NCI-H146 (cell line): ENCODE measurements around the gene LHFPL3.

Experiments
- DNase-seq: peaks from one replicate; lab custom pipeline; 2025; lab: John Stamatoyannopoulos, UW

LHFPL3 gene

DNA sequence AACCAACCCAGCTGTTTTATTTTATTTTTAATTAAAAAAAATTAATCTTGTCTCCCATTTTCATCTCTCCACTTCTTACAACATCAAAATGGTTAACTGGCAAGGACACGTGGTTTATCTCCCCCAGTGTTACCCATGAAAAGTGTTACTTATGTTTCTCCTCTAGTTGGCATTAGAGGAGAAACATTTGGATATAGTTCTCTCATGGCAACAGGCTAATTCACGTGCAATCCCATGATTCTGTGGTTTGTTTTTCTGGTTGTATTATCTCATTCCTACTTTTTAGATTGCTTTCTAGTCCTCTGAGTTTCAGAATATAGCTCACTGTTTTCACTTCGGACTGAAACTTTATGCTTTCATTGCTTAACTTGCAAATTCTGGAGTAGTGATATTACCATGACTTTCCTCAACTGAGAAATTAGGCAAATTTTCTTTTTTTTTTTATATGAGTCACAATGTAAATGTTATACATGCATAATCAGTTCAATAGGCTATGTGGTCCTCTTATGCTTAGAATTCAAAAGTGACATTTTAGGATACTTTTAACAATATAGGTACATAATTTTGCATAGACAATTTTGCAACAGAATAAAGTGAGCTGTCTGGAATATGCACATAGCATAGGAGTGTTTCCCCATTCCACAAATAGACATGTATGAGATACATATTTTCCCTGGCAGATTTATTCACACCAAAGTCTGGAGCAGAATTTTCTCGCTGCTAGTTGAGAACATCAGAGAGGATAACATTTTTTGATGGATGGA lies 43.0 kb downstream of the LHFPL3 start:
- DNase-seq, result no peak

DNA sequence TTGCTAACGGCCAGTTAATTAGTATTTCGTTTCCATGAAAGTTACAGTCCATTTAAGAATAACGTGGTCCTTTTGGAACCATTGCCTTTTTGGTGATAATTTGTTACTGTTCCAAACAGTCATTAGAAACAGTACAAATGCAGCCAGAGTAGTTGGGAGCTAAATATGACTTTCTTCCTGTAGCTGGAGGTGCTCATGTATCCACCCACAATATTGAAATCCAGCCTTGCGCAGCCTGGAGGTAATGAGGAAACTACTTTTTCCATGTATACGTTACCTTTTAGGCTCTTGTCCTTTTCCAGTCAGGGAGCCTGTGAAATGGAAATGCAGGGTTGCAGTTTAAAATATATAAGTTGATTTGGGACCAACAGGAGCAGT lies 43.6 kb downstream of the LHFPL3 start:
- no peak for DNase-seq

DNA sequence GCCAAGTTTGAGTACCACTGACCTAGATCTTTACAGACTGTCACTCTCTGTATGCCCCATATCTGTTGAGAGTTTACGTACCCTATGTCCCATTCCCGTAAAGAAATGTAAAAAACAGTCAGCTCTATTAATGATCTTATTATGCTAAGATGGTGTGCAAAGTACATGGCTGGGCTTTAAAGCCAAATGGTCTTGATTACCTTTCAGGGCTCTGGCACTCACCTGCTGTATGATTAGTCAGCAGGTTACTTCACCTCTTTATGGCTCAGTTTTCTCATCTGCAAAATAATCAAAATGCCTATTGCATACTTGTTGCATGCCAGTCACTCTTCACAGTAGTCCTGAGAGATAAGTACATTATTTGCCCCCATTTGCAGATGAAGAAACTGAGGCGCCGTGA lies 54.2 kb downstream of the LHFPL3 start:
- no peak for DNase-seq

DNA sequence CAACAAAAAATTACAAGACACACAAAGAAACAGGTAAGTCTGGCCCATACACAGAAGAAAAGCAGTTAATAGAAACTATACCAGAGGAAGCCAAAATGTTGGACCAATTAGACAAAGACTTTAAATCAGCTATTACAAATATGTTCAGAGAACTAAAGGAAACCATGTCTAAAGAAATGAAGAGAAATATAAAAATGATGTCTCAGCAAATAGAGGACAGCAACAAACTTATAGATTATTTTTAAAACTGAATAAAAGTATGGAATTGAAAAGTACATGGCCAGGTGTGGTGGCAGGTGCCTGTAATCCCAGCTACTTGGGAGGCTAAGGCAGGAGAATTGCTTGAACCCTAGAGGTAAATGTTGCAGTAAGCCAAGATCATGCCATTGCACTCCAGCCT lies 58.5 kb downstream of the LHFPL3 start:
- no peak for DNase-seq

DNA sequence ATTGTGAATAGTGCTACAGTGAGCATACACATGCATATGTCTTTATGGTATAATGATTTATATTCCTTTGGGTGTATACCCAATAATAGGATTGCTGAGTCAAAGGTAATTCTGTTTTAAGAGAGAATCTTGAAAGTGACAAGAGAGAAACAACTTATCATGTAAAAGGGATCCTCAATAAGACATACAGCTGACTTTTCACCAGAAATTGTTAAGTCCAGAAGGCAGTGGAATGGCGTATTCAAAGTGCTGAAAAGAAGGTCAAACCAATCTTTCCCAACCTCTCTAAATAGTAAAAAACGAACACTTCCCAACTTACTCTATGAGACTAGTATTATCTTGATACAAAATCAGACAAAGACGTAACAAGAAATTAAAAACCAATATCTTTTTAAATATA lies 59.8 kb downstream of the LHFPL3 start:
- DNase-seq, result no peak

DNA sequence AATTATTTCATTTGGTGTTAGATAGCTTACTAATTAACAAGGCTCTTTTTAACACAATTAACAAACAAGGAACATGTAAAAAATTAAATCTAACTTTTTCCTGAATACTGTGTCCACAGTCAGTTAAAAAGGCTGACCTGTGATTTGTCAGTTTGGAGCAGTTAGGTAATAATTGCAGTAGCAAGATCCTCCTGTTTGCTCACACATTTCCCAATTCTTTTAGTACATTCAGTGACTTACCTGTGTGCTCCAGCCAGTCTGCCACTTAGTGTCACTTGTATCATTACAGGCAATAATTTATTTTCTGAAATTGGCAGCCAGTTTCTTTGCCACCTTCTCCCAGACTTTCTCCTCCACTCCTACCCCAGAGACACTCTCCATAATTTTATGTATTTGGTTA lies 66.8 kb downstream of the LHFPL3 start:
- no peak for DNase-seq

DNA sequence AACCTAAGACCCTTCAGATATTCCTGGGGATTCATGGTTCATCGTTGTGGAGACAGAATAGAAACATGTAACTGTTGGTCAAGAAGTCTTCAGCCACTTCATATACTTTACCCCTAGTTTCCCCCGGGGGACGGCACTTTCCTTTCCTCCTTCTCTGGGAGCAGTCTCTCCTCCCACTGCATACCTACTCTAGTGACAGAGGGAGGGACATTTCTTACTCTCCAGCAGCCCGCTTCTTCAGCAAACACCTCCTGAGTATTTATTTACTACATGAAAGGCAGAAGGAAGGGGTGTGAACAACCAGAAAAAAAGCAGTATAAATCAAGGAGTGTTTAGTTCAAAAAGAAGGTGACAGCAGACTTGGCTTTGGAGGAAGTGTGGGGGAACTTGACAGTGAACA lies 69.0 kb downstream of the LHFPL3 start:
- DNase-seq, result no peak

DNA sequence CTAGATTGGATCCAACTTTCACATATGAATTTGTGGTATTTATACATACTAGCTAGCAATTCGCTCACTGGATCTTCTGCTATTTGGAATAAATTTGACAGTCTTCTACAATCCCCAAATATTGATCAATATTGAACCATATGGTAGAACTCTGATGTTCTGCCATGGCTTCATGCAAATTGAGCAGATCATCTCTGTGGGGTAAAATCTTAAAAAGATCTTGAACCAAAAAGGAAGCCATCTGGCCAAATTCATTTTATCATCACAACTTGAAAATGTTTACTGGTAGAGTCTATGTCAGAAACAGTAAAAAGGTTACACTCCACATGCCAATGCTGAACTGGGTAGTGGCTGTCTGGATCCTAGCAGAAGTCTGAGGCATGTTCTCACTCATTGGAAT lies 80.0 kb downstream of the LHFPL3 start:
- DNase-seq, result no peak

DNA sequence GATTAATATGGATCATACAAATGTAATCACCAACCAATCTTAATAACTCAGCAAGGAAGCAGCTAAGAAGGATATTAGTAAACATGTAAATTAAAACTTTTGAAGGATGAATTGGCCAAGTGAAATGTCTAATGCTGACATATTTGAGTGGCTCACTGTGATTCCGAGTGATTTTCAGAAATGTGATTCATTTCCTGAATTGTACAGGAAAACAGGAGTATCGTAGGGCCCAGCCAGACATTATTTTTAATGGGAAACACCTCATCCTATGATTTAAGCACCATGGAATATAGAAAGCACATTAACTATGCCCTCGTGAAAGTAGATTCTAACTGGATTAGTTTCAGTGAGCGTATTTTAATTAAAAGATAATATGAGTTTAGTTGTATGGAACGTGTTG lies 82.3 kb downstream of the LHFPL3 start:
- DNase-seq, result no peak

DNA sequence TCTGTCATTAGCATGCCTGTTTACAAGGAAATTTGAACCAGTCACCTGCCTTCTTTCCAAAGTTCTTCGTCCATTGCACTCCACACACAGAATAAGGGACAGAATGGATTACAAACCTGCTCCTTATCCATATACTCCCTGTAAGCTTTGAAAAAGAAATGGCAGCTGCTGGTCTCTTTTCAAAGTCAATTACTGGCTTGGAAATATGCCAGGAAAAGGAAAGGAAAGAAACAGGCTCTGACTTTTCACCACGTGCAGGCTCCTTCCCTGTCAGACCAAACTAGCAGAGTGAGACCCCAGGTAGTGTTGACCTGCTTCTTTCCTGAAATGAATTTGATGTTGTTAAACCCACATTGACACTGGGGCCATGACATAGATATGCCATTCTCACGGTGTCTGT lies 84.5 kb downstream of the LHFPL3 start:
- DNase-seq, result no peak

DNA sequence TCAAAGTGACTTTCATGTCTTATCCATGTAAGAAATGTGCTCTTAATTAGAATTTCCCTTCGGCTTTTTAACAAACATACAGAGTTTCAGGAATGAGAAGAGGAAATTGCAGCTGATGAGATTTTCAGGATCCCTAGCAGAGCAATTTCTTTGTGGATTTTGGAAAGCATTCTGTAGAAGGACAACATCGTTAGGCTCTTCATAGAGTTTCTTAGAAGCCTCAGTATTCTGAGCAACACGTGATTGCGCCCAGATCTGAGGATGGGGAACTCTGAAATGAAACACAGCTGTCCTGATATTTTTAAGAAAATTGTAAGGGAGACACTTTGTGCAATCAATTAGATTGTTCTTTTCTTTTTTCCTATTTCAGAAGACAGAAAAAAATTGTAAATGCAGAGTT lies 85.8 kb downstream of the LHFPL3 start:
- DNase-seq, result no peak

DNA sequence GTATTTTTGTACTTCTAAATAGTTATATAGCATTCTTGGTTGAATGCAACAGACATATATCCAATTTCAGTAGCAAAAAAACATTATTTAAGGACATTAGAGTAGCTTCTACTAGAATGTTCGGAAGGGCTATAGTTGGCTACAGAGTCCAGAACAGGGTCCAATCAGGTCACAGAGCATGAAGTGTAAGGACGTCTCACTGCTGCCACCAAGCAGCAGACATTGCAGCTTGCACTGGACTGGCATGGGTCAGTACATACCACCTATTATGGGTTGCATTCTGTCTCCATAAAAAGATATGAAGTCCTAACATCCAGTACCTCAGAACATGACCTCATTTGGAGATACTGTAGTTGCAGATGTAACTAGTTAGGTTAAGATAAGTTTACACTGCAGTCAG lies 87.3 kb downstream of the LHFPL3 start:
- no peak for DNase-seq

DNA sequence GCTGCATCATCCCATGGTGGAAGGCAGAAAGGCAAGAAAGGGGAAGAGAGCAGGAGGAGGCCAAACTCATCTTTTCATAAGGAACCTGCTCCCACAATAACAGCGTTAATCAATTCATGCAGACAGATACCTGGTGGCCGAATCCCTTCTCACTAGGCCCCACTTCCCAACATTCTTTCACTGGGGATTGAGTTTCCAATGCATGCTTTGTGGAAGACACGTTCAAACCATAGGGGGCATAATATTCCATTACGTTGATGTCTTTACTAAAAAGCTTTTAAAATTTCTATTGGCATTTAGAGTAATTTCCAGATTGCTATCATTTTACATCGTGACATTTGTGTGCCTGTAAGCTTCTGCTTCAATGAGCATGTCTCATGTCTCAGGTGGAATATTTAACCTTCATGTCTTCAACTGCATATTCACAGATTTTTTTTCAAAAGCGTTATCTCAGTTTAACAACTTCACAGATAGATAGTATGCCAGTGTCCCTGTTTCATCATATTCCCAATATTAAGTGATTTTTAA lies 88.5 kb downstream of the LHFPL3 start:
- no peak for DNase-seq

DNA sequence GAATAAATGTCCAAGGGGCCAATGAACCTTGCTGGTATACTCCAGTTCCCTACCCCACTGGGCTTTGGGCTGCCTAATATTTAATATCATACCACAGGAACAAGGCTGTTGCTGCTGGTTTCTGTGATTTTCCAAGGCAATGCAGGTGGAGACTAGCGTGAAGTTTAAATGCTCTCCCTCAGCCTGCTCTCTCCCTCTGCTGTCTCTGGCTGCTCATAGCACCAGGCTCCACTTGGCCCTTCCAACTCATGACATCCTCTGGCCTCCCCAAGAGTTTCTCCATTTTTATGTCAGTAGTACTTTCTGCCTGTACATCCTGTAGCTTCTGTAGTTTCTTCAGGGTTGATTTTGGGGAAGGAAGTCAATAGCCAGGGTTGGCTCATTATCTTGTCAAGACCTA lies 103.5 kb downstream of the LHFPL3 start:
- DNase-seq, result no peak

DNA sequence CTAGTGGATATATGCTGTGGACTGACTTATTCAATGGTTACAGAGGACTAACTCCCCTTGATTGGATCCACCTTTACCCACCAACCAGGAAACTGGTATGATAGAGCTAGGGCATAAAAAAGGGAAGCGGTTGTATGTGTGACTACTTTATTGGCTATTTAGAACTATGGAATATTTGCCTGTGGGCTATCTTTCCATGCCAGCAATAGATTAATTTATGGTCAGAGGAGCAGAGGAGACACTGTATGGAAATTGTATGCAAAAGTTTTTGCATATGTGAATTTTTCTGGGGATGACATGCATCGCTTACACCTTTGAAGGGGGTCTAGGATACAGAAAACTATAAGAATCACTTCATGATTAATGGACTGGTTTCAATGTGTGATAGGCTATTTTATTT lies 105.7 kb downstream of the LHFPL3 start:
- DNase-seq, result no peak

DNA sequence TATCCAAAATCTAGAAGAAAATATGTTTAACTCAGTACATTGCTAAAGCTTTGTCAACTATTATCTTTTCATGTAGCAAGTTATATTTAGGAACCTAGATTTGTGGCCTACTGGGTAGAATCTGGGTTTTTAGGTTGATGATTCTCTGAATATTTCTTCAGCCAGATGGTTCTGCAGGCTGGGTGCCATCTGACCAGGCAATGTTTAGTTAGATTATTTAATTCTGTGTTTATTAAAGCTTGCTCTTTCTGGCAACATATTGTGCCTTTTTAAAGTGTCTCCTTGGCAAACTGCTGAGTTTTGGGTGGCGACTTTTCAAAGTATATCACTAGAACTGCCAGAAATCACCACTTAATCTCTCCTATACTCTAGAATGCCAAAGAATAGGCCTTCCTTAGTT lies 114.1 kb downstream of the LHFPL3 start:
- DNase-seq, result no peak

DNA sequence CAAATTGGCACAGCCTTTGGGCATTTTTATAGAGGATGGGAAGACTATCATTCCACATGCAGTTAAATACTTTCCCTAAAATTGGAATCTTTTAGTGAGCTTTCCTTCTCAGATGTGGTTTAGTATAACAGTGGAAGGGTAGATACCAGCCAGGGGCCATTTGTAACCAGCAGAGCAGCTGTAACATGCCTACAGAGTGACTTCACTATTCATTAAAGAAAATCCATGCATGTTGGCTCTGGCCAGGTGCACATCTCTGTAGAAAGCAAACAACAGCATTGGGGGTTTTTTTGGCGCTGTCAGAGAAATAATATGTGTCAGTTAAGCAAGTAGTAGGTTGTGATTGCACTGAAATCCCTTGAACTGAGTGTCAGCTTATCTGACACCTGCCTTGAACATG lies 115.6 kb downstream of the LHFPL3 start:
- DNase-seq, result no peak

DNA sequence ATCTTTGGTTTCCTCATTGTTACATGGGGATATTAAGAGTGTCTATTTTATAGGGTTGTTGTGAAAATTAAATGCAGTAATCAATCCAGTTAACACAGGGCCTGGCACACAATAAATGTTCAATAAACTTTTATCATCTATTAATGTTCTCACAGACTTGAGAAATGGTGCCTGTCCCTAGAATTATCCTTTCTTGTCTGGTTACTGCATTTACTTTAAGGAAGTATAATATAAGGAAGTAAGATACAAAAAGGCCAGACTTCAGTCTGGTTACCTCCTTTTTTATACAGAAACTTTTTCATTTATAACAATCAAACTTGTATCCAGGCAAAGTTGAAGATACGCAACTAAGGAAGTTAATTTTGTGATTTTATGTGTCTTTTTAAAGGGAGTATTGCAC lies 117.0 kb downstream of the LHFPL3 start:
- DNase-seq, result no peak

DNA sequence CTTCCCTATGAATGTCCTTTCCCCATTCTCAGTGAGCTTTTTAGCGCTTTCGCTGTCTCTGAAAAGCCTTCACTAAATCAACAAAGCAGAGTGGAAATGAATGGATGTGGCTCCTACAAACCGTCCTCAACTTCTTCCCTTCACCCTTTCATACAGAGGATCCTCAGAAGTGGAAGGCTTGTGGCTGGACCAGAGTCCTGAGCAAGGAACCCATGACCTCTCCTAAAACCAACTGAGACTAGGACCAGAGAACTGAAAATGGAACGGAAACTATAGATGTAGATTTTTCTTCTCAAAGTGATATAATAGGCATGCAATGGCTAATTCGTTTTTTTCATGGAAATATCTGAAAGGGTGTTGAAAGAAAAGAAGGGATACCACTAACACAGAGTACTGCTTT lies 122.5 kb downstream of the LHFPL3 start:
- no peak for DNase-seq

DNA sequence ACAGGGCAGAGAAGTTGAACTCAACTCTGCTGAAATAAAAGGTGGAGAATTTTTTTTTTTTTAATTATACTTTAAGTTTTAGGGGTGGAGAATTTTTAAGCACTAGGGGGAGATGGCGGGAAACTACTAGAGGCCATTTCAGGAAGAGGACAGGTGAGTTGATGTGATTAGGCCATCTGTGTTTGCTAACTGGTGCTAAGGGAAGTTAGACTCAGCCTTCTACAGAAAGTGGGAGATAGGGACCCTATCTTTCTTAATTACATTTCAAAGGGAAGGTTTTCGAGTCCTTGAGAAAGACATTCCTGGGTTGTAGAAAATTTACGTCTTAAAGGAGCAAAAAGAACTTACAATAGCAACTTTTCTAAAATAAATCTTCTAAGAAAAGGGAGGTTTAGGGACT lies 124.8 kb downstream of the LHFPL3 start:
- DNase-seq, result no peak

DNA sequence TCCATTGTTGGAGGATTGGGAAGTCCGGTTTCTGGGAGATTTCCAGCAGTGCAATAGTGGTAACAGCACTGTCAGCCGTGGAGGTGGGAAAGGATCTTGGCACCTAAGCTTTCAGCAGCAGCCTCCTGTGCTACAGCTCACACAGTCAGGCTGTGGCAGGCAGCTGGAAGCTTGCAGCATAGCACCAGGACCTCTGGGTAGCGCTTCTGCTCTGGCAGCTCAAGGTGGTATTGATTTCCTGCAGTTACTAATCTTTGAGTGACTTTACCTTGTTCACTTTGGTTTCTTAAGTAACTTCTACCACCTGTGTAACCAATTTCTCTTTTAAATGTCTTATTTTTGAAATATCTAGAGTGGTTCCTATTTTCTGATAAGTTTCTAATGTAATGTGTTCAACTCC lies 130.5 kb downstream of the LHFPL3 start:
- no peak for DNase-seq

DNA sequence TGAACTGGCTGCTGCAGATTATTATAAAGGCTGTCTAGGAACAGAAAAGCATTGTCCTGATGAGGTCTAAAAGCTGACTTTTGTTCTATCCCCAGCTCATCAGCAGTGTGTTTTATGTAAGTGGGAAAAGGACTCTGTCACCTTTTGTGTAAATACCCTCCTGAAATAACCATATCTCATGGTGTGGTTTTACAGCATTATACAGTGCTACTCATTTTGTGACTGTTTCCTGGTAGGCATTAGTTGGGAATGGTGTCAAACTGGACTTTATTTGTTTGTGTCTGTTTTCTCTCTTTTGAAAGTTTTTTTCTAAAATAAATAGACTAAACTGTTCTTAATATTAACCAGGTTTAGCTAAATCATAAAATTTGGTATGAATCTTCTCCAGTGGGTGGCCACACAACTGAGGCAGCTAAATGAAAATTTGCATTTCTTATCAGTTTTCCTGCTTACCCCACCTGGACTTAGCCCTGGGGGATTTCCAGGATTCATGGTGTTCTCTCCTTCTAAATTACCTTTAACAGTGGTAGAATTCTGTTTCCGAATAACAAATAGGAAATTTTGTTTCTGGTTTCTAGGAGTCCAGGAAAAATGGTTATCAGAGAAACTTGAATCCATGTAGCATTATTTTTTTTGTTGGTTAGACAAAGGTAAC lies 140.9 kb downstream of the LHFPL3 start:
- no peak for DNase-seq

DNA sequence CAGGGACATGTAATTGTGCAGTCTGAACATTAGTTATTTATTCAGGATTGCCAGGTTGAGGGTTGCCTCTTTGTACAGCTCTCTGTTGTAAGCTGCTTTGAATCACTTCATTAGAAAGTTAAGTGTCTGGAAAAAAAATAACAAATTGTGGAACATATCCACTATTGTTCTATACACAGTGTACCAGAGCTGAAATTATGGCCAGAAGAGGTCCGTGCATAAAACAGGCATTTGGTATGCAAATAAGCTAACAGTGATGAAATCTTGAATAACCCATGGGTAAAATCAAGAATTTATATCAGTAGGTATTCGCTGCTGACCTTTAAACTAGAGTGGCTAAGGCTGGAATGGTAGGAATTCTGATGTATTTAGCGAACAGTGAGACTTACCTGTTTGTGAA lies 152.1 kb downstream of the LHFPL3 start:
- no peak for DNase-seq
